ENCODE data around the gene PTPRA. TPM values are rescaled to one million over a fixed set of nuclear protein-coding genes. Genes with fewer than 3 reads are reported as not detected.
"Not testable (repeated sequence)": the region's sequence is repeated elsewhere in the genome, so short reads cannot be mapped to it uniquely, and the experiment has no call there.

PTPRA gene
- polyA plus RNA-seq, 12 donors: 35.4 to 98.2 (median 56.6) TPM; not detected in 1

DNA sequence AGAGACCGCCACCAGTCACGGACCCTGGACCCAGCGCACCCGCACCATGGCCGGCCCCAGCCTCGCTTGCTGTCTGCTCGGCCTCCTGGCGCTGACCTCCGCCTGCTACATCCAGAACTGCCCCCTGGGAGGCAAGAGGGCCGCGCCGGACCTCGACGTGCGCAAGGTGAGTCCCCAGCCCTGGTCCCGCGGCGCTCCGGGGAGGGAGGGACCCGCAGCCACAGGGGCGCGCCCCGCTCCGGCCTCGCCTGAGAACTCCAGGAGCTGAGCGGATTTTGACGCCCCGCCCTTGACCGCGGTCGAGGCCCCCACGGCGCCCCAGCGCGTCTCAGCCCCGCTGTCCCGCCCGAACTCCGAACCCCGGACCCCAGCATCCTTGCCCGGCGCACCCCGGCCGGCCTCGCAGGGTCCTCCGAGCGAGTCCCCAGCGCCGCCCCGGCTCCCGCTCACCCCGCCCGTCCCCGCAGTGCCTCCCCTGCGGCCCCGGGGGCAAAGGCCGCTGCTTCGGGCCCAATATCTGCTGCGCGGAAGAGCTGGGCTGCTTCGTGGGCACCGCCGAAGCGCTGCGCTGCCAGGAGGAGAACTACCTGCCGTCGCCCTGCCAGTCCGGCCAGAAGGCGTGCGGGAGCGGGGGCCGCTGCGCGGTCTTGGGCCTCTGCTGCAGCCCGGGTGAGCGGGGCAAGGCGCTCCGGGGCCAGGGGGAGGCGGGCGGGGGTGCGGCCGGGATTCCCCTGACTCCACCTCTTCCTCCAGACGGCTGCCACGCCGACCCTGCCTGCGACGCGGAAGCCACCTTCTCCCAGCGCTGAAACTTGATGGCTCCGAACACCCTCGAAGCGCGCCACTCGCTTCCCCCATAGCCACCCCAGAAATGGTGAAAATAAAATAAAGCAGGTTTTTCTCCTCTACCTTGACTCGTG is 198.6 kb downstream of the PTPRA start, which contains the start of gene OXT:
TSS of gene OXT (plus strand) at position 11 of the 920 bp plus-strand sequence. CDS start at position 47, 36 bp downstream.
- DNase-seq: no peak

DNA sequence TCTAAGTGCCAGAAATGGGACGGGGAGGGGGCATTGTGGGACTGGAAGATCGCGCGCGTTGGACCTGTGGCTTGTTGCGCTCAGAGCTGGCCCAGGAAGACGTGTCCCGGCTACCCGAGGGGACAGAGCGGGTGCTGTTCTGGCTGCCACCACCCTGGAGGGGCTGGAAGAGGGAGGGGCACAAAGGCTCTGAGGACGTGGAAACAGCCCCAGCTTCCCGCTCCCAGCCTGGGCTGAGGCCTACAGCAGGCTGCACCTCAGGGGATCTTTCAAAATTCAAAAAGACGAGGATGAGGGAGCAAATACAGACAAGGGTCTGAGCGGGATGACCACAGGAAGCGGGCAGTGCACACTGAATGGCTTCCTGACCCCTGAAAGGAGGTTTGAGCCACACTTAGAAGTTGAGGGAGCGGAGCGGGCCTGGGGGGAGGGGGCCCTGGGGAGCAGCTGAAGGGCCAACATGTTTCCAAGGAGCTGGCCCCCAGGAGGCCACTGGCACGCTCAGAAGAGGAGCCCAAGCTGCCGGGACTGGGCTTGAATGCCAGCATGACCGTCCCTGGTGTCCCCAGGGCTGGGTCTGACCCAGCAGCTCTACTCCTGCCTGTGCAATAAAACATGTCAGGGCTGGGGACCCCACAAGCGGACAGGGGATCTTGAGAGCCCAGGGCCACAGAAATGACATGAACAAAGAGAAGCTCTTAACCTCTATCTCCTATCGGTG is 199.4 kb downstream of the PTPRA start:
- no peak for DNase-seq

DNA sequence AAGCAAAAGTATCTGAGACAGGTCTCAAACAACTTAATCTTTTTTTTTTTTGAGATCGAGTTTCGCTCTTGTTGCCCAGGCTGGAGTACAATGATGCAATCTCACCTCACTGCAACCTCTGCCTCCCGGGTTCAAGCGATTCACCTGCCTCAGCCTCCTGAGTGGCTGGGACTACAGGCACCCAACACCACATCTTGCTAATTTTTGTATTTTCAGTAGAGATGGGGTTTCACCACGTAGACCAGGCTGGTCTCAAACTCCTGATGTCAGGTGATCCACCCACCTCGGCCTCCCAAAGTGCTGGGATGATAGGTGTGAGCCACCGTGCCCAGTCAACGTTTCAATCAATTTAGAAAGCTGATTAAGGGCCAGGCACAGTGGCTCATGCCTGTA is 200.0 kb downstream of the PTPRA start:
- DNase-seq: not testable (repeated sequence)

DNA sequence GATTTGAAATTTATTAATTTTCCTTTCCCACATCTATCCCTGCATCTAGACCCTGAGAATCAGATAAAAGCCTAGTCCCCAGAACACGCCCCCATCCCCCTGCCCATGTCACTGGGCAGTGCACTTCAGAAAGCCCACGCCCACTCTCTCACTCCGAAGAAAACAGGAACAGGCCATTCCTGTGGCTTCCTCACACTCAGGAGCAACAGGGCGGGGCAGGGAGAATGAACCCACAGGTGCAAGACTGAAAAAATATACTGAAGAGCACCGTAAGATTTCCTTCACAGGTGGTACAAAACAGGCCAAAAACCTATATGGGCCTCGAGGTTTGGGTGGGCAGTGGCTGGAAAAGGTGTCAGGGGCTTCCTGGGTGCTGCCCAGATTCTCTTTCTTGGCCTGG is 201.5 kb downstream of the PTPRA start:
- no peak for DNase-seq

DNA sequence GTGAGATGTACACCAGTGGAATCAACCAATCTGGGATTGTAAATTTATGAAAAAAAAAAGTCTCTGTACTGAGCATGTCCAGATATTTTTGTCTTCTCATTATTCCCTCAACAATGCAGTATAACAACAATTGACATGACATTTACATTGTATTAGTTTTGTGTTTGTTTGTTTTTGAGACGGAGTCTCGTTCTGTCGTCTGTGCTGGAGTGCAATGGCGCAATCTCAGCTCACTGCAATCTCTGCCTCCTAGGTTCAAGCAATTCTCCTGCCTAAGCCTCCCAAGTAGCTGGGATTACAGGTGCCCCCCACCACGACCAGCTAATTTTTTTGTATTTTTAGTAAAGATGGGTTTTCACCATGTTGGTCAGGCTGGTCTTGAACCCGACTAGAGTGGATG is 202.0 kb downstream of the PTPRA start:
- DNase-seq: not testable (repeated sequence)

DNA sequence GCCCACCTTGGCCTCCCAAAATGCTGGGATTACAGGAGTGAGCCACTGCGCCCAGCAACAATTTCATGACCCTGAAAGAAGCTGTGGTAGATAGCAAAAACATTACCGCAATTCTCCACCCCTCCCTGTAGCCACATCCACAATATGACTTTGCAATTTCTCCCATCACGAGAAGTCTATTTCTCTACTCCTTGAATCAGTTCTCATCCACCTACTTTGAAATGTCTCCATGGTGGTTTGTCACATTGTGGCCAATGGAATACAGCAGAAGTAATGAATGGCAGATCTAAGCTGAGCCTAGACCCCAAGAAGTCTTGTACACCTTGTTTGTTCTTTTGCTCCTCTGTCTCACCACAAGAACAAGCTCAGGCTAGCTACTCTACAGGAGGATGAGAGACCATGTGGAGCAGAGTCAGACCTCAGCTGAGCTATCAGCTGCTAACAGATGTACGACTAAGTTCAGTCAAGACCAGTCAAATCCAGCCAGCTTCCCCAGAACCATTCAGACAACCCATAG is 204.4 kb downstream of the PTPRA start:
- no peak for DNase-seq

DNA sequence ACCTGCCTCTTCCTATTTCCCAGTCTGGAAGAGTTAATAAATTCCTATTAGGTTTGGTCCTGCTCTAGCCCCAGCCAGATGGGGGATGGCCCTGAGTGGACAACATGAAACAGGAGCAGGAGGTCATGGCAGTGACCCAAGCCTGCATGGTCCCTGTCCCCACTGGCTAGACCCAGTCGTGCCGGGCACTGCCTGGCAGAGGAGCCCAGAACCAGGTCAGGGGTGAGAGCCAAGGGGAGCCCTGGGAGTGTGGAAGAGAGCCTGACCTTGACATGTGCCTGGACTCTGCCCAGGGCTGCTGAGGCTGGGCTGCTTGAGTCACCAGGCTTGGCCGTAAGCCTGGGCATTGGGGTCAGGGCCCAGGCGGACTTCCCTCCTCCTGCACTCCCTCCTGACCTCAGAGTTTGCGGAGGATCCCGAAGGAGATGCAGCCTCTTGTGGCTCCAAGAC is 207.7 kb downstream of the PTPRA start:
- DNase-seq: no peak

DNA sequence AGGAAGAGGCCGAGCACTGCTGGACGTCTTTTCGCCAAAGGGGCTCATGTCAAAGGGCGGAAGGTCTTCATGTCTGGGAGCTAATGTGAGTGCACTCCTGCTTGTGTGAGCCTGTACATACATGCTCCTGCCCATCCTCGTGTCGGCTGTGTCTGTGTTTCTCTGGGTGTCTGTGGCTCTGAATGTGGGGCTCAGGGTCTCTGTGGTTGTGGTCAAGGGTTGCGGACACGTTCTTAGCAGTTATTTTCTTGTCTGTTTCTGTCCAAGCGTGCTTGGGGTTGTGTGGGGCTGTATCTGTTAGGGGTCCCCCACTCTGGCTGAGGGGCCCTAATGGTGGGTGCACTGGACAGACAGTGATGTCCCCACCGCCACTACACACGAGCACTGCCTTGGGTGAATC is 208.4 kb downstream of the PTPRA start:
- DNase-seq: no peak

DNA sequence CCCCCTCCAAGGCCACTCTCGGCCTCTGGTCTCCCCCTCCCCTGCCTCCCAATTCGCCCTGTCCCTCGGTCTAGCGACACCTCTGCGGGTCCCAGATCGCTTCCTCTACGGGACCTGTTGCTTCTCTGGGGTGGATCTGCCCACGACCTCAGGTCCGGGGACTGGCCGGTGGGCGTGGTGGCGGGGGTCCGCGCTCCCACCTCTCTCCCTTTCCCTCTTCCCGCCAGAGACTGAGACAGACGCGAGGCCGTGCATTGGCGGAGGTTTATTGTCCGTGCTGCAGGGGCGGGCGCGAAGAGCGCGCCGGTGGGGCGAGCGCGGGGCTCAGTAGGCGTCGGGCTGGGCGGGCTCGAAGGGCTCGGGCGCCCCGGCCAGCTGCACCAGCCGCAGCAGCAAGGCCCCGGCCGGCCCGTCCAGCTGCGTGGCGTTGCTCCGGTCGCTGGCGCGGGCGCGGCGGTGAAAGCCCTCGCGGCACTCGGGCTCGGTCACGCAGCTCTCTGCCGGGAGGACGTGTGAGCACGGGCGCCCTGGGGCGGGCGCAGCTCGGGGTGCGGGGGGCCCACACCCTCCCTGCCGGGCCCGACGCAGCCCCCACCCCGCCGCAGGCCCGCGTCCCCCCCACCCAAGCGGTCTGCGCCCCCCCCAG is 209.1 kb downstream of the PTPRA start:
- DNase-seq: no peak

DNA sequence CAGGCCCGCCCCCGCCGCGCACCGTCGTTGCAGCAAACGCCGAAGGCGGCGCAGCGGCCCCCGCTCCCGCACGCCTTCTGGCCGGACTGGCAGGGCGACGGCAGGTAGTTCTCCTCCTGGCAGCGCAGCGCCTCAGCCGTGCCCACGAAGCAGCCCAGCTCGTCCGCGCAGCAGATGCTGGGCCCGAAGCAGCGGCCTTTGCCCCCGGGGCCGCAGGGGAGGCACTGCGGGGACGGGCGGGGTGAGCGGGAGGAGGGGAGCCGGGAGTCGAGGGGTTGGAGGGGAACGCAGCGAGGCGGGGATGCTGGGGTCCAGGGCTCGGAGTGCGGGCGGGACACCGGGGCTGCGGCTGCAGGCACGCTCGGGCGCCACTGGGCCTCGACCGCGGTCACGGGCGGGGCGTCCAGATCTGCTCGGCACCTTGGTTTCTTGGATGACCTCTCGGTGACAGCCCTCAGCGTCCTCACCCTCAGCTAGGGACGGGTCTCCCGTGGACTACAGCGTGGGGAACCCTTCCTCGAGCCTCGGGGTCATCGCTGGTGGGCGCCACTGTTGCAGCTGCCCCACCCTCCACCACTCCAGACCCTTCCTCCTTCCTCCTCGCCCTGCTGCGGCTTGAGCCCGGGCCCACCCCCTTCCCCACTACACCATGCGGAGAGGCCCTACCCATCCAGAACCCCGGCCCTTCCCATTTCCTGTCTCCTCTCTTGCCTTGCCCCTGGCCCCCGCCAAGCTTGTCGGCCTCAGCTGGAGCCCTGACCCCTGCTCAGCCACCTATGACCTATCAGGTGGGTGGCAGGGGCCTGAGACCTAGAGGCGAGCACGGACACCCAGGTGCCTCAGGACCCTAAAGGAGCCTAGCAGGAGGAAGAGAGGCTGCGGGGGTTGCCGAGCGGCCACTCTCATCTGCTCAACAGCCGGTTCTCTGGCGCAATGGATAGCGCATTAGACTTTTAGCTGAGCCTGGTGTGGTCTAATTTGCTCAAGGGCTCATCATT is 210.0 kb downstream of the PTPRA start:
- DNase-seq: no peak

DNA sequence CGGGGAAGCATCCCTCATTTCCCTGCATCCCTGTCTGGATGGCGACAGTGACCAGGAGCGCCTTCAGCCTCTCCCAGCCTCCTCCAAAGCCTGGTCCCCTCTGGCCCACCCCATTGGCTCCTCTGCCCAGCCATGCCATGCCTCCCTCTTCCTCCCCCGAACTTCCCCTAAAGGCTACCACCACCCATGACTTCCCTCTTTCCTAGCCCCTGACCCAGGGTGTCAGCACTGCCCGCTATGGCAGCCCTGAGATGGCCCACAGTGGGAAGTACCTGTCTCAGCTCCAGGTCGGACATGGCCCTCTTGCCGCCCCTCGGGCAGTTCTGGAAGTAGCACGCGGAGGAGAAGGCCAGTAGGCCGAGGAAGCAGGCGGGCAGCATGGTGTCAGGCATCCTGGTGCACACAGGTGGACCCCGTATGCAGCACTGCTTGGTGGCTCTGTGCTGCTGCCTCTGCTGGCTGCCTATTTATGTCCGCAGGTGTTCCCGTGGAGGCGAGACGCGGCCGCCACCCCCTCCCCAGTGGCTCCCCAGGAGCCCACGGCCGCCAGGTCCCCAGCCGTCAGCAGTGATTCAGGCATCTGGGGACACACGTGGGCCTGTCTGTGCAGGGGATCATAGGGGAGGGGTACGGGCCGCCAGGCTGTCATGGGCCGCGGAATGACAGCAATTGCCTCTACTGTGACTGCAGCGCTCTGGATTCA is 211.2 kb downstream of the PTPRA start, which contains the start of gene AVP:
TSS of gene AVP (minus strand) at position 442 of the 703 bp plus-strand sequence. CDS start at position 392, 50 bp downstream.
- no peak for DNase-seq

DNA sequence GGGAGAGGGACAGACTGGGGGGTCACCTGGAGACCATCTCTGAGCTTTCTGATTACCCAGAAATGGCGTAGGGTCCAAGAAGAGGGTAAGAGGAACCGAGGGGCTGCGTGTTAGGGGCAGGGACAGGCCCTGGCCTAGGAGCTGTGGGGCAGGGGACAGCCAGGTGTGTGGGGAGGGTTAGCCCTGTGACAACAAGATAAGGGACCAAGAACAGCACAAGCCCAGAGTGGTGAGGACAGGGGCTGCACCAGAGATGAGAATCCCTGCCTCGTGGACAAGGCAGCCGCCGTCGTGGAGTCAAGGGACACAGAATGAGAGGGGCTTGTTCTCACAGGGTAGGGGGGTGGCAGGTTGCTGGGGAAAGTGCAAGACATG is 211.7 kb downstream of the PTPRA start:
- no peak for DNase-seq

DNA sequence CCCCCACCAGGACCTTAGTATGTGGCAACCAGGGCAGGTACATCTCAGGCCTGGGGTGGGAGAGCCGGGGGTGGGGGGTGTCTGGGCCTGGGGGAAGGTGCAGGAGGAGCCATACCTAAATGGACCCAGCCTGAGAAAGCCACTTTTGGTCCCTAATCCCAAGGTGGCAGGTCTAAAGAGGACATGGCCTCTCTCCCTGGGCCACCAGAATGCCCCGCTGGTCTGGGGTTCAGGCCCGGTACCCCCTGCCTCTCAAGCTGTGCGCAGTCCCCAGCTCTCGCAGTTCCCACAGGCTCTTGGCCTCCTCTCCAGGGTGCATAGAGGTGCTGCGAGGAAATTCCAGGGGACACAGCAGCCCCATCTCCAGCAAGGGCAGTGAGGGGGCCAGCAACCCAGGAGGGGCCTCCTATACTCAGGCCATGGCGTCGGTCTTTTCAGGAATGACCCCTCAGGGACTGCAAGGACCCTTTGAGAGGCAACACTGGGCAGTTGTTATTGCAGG is 212.3 kb downstream of the PTPRA start:
- DNase-seq: no peak

DNA sequence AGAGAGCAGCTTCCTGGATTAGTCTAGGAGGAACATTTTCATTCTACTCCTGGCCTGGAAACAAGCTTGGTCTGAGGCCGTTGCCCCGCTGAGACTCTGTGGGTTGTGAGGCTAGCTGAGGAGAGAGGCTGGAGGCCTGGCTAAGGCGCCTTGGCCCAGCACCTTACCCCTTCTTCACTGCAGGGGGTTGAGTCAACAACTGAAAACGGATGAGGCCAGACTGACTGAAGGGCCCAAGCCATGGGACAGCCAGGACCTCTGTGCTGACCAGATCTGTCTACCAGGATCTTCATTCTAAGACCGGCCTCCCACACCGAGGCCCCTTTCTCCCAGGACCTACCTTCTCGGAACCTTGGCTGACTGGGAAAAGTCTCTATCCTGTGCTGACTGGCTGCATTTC is 214.8 kb downstream of the PTPRA start:
- no peak for DNase-seq

Other genes with a start within 250 kb of the PTPRA start
- gene NOP56, start 220.8 kb upstream of the PTPRA start, polyA plus RNA-seq (ENCODE audit: insufficient read length in 12 of 12): 100 to 1,000 TPM in 11 of 12 donors, not detected in 1; 131 to 191 (median 155) TPM
- 100 to 1,000 TPM in 4 of 12 donors, 10 to 100 TPM in 7, not detected in 1; 78.3 to 110 (median 98.9) TPM for gene IDH3B, start 209.3 kb upstream of the PTPRA start, polyA plus RNA-seq (ENCODE audit: insufficient read length in 12 of 12)
- 1 to 10 TPM in 11 of 12 donors, not detected in 1; 3.9 to 9.6 (median 6.5) TPM for gene EBF4, start 180.7 kb upstream of the PTPRA start, polyA plus RNA-seq (ENCODE audit: insufficient read length in 12 of 12)
- 10 to 100 TPM in 11 of 12 donors, not detected in 1; 30.8 to 71.4 (median 47.1) TPM for gene CPXM1, start 72.9 kb upstream of the PTPRA start, polyA plus RNA-seq (ENCODE audit: insufficient read length in 12 of 12)
- not detected for gene C20orf141, start 58.5 kb upstream of the PTPRA start, polyA plus RNA-seq (ENCODE audit: insufficient read length in 12 of 12)
- not detected for gene TMEM239, start 57.1 kb upstream of the PTPRA start, polyA plus RNA-seq (ENCODE audit: insufficient read length in 12 of 12)
- 10 to 100 TPM in 11 of 12 donors, not detected in 1; 17.5 to 41.8 (median 25.6) TPM for gene PCED1A, start 32.8 kb upstream of the PTPRA start, polyA plus RNA-seq (ENCODE audit: insufficient read length in 12 of 12)
- gene VPS16, start 32.7 kb upstream of the PTPRA start, polyA plus RNA-seq (ENCODE audit: insufficient read length in 12 of 12): 10 to 100 TPM in 11 of 12 donors, not detected in 1; 18.9 to 53.6 (median 21.9) TPM
- 1 to 10 TPM in 1 of 12 donors, under 1 TPM in 4, not detected in 7; 0.20 to 1.1 (median 0.35) TPM for gene GNRH2, start 170.1 kb downstream of the PTPRA start, polyA plus RNA-seq (ENCODE audit: insufficient read length in 12 of 12)
- gene MRPS26, start 172.6 kb downstream of the PTPRA start, polyA plus RNA-seq (ENCODE audit: insufficient read length in 12 of 12): 10 to 100 TPM in 11 of 12 donors, not detected in 1; 23.0 to 38.0 (median 28.4) TPM
- 1 to 10 TPM in 1 of 12 donors, under 1 TPM in 7, not detected in 4; 0.25 to 1.0 (median 0.44) TPM for gene OXT, start 198.1 kb downstream of the PTPRA start, polyA plus RNA-seq (ENCODE audit: insufficient read length in 12 of 12)
- under 1 TPM in 1 of 12 donors, not detected in 11; 0.24 TPM for gene AVP, start 211.2 kb downstream of the PTPRA start, polyA plus RNA-seq (ENCODE audit: insufficient read length in 12 of 12)